IMR-90 (cell line): ENCODE results near the gene BMPER.
"Not testable (repeated sequence)": the region's sequence is repeated elsewhere in the genome, so short reads cannot be mapped to it uniquely, and the experiment has no call there.

Experiments used
- CEBPB ChIP-seq: IDR thresholded peaks from 2 replicates; pipeline ENCODE4 v1.6.1; 2012; ENCODE audit warnings: low read depth, low read length, improper control_type of control experiment
- FOS ChIP-seq: fragments of 150-350 bp; IDR thresholded peaks from 2 replicates; pipeline ENCODE4 v1.6.1; 2016; ENCODE audit warnings: low read depth, low read length
- TF ChIP-seq, protein P1 (sequence below): conservative IDR thresholded peaks from 2 replicates; pipeline ENCODE4 v1.5.1; 2012; ENCODE audit warnings: mild to moderate bottlenecking, low read depth, low read length, improper control_type of control experiment

DNA sequence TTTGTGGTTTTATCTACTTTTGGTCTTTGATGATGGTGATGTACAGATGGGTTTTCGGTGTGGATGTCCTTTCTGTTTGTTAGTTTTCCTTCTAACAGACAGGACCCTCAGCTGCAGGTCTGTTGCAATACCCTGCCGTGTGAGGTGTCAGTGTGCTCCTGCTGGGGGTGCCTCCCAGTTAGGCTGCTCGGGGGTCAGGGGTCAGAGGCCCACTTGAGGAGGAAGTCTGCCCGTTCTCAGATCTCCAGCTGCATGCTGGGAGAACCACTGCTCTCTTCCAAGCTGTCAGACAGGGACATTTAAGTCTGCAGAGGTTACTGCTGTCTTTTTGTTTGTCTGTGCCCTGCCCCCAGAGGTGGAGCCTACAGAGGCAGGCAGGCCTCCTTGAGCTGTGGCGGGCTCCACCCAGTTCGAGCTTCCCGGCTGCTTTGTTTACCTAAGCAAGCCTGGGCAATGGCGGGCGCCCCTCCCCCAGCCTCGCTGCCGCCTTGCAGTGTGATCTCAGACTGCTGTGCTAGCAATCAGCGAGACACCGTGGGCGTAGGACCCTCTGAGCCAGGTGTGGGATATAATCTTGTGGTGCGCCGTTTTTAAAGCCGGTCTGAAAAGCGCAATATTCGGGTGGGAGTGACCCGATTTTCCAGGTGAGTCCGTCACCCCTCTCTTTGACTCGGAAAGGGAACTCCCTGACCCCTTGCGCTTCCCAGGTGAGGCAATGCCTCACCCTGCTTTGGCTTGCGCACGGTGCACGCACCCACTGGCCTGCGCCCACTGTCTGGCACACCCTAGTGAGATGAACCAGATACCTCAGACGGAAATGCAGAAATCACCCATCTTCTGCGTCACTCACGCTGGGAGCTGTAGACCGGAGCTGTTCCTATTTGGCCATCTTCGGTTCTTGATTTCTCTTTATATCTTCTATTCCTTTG is 269.6 kb downstream of the BMPER start:
- TF ChIP-seq, protein P1, sequence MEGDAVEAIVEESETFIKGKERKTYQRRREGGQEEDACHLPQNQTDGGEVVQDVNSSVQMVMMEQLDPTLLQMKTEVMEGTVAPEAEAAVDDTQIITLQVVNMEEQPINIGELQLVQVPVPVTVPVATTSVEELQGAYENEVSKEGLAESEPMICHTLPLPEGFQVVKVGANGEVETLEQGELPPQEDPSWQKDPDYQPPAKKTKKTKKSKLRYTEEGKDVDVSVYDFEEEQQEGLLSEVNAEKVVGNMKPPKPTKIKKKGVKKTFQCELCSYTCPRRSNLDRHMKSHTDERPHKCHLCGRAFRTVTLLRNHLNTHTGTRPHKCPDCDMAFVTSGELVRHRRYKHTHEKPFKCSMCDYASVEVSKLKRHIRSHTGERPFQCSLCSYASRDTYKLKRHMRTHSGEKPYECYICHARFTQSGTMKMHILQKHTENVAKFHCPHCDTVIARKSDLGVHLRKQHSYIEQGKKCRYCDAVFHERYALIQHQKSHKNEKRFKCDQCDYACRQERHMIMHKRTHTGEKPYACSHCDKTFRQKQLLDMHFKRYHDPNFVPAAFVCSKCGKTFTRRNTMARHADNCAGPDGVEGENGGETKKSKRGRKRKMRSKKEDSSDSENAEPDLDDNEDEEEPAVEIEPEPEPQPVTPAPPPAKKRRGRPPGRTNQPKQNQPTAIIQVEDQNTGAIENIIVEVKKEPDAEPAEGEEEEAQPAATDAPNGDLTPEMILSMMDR = not testable (repeated sequence)
- not testable (repeated sequence) for TF ChIP-seq FOS, CEBPB
